Esophagus muscularis mucosa (tissue), 4 donors: ENCODE data around the gene EAF2. TPM values are rescaled to one million over a fixed set of nuclear protein-coding genes. Genes with fewer than 3 reads are reported as not detected.

Experiments
- DNase-seq: peaks from one replicate; pipeline ENCODE4 v3.0.0-alpha.2; 2017; ENCODE audit errors: extremely low spot score
- H3K27ac ChIP-seq, 4 donors: fragments of 200-600 bp; sonication (generic); replicated peaks in 1 of 4; 1 replicate in 3 of 4; 2 replicates in 1 of 4; pipeline ENCODE4 v1.5.1; 2016 to 2019; ENCODE audit warnings: mild to moderate bottlenecking in 1 of 4
- H3K27me3 ChIP-seq, 4 donors: fragments of 200-600 bp; sonication (generic); one replicate each; pipeline versions ENCODE4 v1.5.1 to v1.6.0; 2016 to 2019
- H3K36me3 ChIP-seq, 4 donors: fragments of 200-600 bp; sonication (generic); one replicate each; pipeline ENCODE4 v1.5.1; 2016 to 2019
- H3K4me1 ChIP-seq, 4 donors: fragments of 200-600 bp; sonication (generic); one replicate each; pipeline ENCODE4 v1.5.1; 2016 to 2019
- H3K4me3 ChIP-seq, 4 donors: fragments of 200-600 bp; sonication (generic); 1 replicate in 2 of 4; 2 replicates in 2 of 4; pipeline ENCODE4 v1.5.1; 2016 to 2019; ENCODE audit warnings: mild to moderate bottlenecking in 4 of 4, moderate library complexity in 1 of 4
- H3K9me3 ChIP-seq, 4 donors: fragments of 200-600 bp; sonication (generic); 1 replicate in 3 of 4; 2 replicates in 1 of 4; pipeline ENCODE4 v1.5.1; 2016 to 2019
- EP300 ChIP-seq: sonication (generic); formaldehyde crosslinking; IDR thresholded peaks from one replicate; pipeline ENCODE4 v1.6.1; 2017; ENCODE audit warnings: antibody characterized with exemption
- POLR2A ChIP-seq: fragments of 450-650 bp; IDR thresholded peaks from one replicate; pipeline ENCODE4 v1.6.1; 2017; ENCODE audit warnings: antibody characterized with exemption, moderate library complexity, mild to moderate bottlenecking, low read depth
- POLR2AphosphoS5 ChIP-seq, 2 donors: sonication (generic); formaldehyde crosslinking; IDR thresholded peaks; one replicate each; pipeline ENCODE4 v1.6.1; 2017; ENCODE audit warnings: antibody characterized with exemption in 2 of 2
- WGBS: methylation state at CpG from one replicate; pipeline ENCODE4 v1.1.5; 2018; 5-methylcytosine and 5-hydroxymethylcytosine counted together
- intact Hi-C: fragments of 100-400 bp; cut with DNase I; formaldehyde crosslinking; loops from one replicate; pipeline ENCODE4 v1.15.1; 2023
- total RNA-seq, 4 donors: library from RNA; depleted of rRNA; stranded (reverse); fragments of >200 nt; gene quantifications; one replicate each; pipeline versions ENCODE4 v1.1.0 to v1.2.1, GENCODE V29; 2016
- TF ChIP-seq, protein P1 (sequence below), 3 experiments: fragments of 200-600 bp in 2 of 3; fragments of 450-650 bp in 1 of 3; sonication (generic) in 2 of 3; IDR thresholded peaks; one replicate each; pipeline ENCODE4 v1.5.1; 2017 to 2019; ENCODE audit warnings: antibody characterized with exemption in 3 of 3, mild to moderate bottlenecking in 2 of 3, moderate library complexity in 1 of 3

The EAF2 gene
- total RNA-seq, 4 donors from 2014 or later, result 2.1 to 3.6 (median 2.9) TPM

GRCh38 chr3:121818578-121818977, 16.4 kb upstream of the EAF2 start:
- peaks cover 0 to 11% (median 3%) of the 10 kb centered on the region in 4 donors for H3K9me3 ChIP-seq
- TF ChIP-seq, protein P1, sequence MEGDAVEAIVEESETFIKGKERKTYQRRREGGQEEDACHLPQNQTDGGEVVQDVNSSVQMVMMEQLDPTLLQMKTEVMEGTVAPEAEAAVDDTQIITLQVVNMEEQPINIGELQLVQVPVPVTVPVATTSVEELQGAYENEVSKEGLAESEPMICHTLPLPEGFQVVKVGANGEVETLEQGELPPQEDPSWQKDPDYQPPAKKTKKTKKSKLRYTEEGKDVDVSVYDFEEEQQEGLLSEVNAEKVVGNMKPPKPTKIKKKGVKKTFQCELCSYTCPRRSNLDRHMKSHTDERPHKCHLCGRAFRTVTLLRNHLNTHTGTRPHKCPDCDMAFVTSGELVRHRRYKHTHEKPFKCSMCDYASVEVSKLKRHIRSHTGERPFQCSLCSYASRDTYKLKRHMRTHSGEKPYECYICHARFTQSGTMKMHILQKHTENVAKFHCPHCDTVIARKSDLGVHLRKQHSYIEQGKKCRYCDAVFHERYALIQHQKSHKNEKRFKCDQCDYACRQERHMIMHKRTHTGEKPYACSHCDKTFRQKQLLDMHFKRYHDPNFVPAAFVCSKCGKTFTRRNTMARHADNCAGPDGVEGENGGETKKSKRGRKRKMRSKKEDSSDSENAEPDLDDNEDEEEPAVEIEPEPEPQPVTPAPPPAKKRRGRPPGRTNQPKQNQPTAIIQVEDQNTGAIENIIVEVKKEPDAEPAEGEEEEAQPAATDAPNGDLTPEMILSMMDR (IDR thresholded peaks at IDR 0.05), result no peak
- TF ChIP-seq POLR2A (no peak), POLR2AphosphoS5 (IDR thresholded peaks at IDR 0.05) (no peak), EP300 (no peak)
- intact Hi-C loops, result no loop called here
- no peaks in the 10 kb centered on the region for H3K4me1 ChIP-seq
- WGBS, result 88% methylated on average over 2 of the region's 2 CpGs
- peaks cover 18 to 57% (median 31%) of the 10 kb centered on the region in 4 donors for H3K36me3 ChIP-seq
- DNase-seq, result no peak
- no peak overlapping the region for H3K27ac ChIP-seq
- H3K4me3 ChIP-seq, result no peak overlapping the region
- no peaks in the 10 kb centered on the region for H3K27me3 ChIP-seq

- Histone ChIP-seq H3K27me3 (no peaks in the 10 kb centered on the region), H3K4me1 (no peaks in the 10 kb centered on the region), H3K27ac (no peak overlapping the region), H3K4me3 (no peak overlapping the region), H3K36me3 (peaks cover 23 to 63% (median 37%) of the 10 kb centered on the region in 4 donors), H3K9me3 (peaks cover 0 to 17% (median 4%) of the 10 kb centered on the region in 4 donors)
- intact Hi-C loops, result no loop called here
- no peak for DNase-seq
- WGBS, result 96% methylated on average over 3 of the region's 3 CpGs
- TF ChIP-seq EP300 (no peak), POLR2AphosphoS5 (IDR thresholded peaks at IDR 0.05) (no peak), POLR2A (no peak)
- TF ChIP-seq, protein P1 (IDR thresholded peaks at IDR 0.05), result no peak
Observed at GRCh38 chr3:121819236-121819635, 15.8 kb upstream of the EAF2 start.

GRCh38 chr3:121821421-121822199, 13.4 kb upstream of the EAF2 start:
- peaks cover 34 to 87% (median 60%) of the 10 kb centered on the region in 4 donors for H3K36me3 ChIP-seq
- H3K4me3 ChIP-seq, result no peak overlapping the region
- peaks cover 0 to 17% (median 4%) of the 10 kb centered on the region in 4 donors for H3K9me3 ChIP-seq
- no peaks in the 10 kb centered on the region for H3K4me1 ChIP-seq
- intact Hi-C loops, result no loop called here
- H3K27ac ChIP-seq, result no peak overlapping the region
- H3K27me3 ChIP-seq, result no peaks in the 10 kb centered on the region
- 86% methylated on average over 2 of the region's 2 CpGs for WGBS
- TF ChIP-seq, protein P1 (IDR thresholded peaks at IDR 0.05), result no peak
- TF ChIP-seq EP300 (no peak), POLR2A (no peak), POLR2AphosphoS5 (IDR thresholded peaks at IDR 0.05) (no peak)
- no peak for DNase-seq

DNA sequence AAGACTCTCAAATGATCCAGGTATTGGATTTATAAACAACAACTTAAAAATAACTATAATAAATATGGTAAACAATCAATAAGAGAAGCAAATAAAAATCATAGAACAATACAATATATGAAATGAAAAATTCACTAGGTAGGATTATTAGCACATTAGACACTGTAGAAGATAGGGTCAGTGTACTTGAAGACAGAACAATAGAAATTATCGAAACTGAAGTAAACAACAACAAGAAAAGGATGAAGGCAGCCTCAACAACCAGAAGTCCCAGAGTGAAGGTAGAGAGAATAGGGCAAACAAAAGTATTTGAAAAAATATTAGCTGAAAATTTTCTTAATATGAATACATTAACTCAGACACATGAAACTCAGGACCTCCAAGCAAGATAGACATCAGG, 12.0 kb upstream of the EAF2 start:
- no peak for DNase-seq
- no peaks in the 10 kb centered on the region for H3K4me1 ChIP-seq
- peaks cover 0 to 17% (median 4%) of the 10 kb centered on the region in 4 donors for H3K9me3 ChIP-seq
- no peaks in the 10 kb centered on the region for H3K27me3 ChIP-seq
- TF ChIP-seq, protein P1 (IDR thresholded peaks at IDR 0.05), result no peak
- TF ChIP-seq POLR2A (no peak), EP300 (no peak), POLR2AphosphoS5 (IDR thresholded peaks at IDR 0.05) (no peak)
- intact Hi-C loops, result no loop called here
- 94% methylated on average over 1 of the region's 1 CpG for WGBS
- no peak overlapping the region for H3K4me3 ChIP-seq
- H3K36me3 ChIP-seq, result peaks cover 29 to 85% (median 60%) of the 10 kb centered on the region in 4 donors
- no peak overlapping the region for H3K27ac ChIP-seq
